K562 (cell line): ENCODE results near the gene THOC7. TPM values are rescaled to one million over a fixed set of nuclear protein-coding genes. Genes with fewer than 3 reads are reported as not detected.

Source experiments
- ATAC-seq: fragments of 200-7000 bp; cut with Tn5 transposase; 3 replicates; pipeline ENCODE4 v1.9.1; 2020; ENCODE audit warnings: moderate library complexity
- BruUV-seq: library from RNA; stranded (reverse); fragments of 400-500 nt; replicated peaks from 2 replicates; lab custom pipeline; 2021; lab: Mats Ljungman, UMichigan
- CTCF ChIA-PET: fragments of 300-600 bp; formaldehyde crosslinking; extraction: SDS; loops from one replicate; lab custom pipeline; 2021; ENCODE audit warnings: low intra/inter-chr PET ratio; lab: Yijun Ruan, JAX
- POLR2A ChIA-PET: fragments of 300-600, 350-650 bp; sonication (Branson Sonifier 250); formaldehyde crosslinking; extraction: SDS; loops from one replicate; lab custom pipeline; 2021; ENCODE audit warnings: antibody characterized with exemption, inconsistent platforms; lab: Yijun Ruan, JAX
- DNase-seq, 4 experiments: peaks; one replicate each; pipeline versions ENCODE4 v3.0.0 to v3.0.0-alpha.2; 2011 to 2018; ENCODE audit warnings: low spot score in 3 of 4, mixed read lengths in 3 of 4; ENCODE audit errors: extremely low read depth in 1 of 4
- FAIRE-seq: peaks from 2 replicates; lab custom pipeline; 2011; peaks lifted over from hg19 to GRCh38; lab: Jason Lieb, UNC
- H2AFZ ChIP-seq: 2 replicates; pipeline ENCODE4 v1.6.0; 2011; ENCODE audit warnings: low read depth, low read length, control low read depth, inconsistent platforms
- H3K27ac ChIP-seq: fragments of 200-600 bp; 3 replicates; pipeline ENCODE4 v1.8.0; 2011; ENCODE audit warnings: low read depth, mild to moderate bottlenecking, control low read depth, inconsistent platforms, low read length, moderate library complexity, mixed read lengths; ENCODE audit errors: extremely low read depth
- H3K27me3 ChIP-seq, 2 experiments: fragments of 300-600 bp in 1 of 2; 2 replicates in 1 of 2; 3 replicates in 1 of 2; pipeline versions ENCODE4 v1.6.0 to v1.8.0; 2011; ENCODE audit warnings: inconsistent platforms in 2 of 2, low read length in 2 of 2, mild to moderate bottlenecking in 1 of 2, mixed read lengths in 1 of 2, moderate library complexity in 1 of 2; ENCODE audit not compliant: control insufficient read depth in 2 of 2, insufficient read depth in 2 of 2
- H3K36me3 ChIP-seq: fragments of 300-600 bp; 3 replicates; pipeline ENCODE4 v1.8.0; 2011; ENCODE audit warnings: mild to moderate bottlenecking, low read length, inconsistent platforms; ENCODE audit not compliant: control insufficient read depth, insufficient read depth
- H3K4me1 ChIP-seq, 2 experiments: fragments of 200-600 bp in 1 of 2; replicated peaks in 1 of 2; 2 replicates in 1 of 2; 3 replicates in 1 of 2; pipeline versions ENCODE4 v1.5.1 to v1.8.0; 2011; ENCODE audit warnings: inconsistent platforms in 2 of 2, low read length in 2 of 2, mild to moderate bottlenecking in 1 of 2, mixed read lengths in 1 of 2, moderate library complexity in 1 of 2; ENCODE audit not compliant: control insufficient read depth in 2 of 2, insufficient read depth in 2 of 2
- H3K4me2 ChIP-seq: 2 replicates; pipeline ENCODE4 v1.6.1; 2011; ENCODE audit warnings: low read length, control low read depth, inconsistent platforms, mixed read lengths; ENCODE audit not compliant: insufficient read depth
- H3K4me3 ChIP-seq: fragments of 200-600 bp; sonication (generic), shearing (Covaris generic); 2 replicates; pipeline ENCODE4 v1.5.1; 2016; ENCODE audit warnings: control low read depth, inconsistent platforms
- H3K79me2 ChIP-seq: fragments of 200-600 bp; 3 replicates; pipeline ENCODE4 v1.8.0; 2011; ENCODE audit warnings: low read length, inconsistent platforms; ENCODE audit not compliant: control insufficient read depth, insufficient read depth
- H3K9ac ChIP-seq, 2 experiments: 2 replicates each; pipeline versions ENCODE4 v1.6.0 to v1.6.1; 2011; ENCODE audit warnings: low read depth in 2 of 2, low read length in 2 of 2, control low read depth in 1 of 2, inconsistent platforms in 1 of 2, mild to moderate bottlenecking in 1 of 2, mixed read lengths in 1 of 2; ENCODE audit not compliant: insufficient read depth in 1 of 2
- H3K9me1 ChIP-seq: one replicate; pipeline ENCODE4 v1.6.0; 2011; ENCODE audit warnings: inconsistent platforms, mild to moderate bottlenecking, low read length, moderate library complexity; ENCODE audit not compliant: control insufficient read depth, insufficient read depth
- H3K9me3 ChIP-seq: replicated peaks from 2 replicates; pipeline ENCODE4 v1.5.1; 2011; ENCODE audit warnings: low read depth, low read length, inconsistent platforms; ENCODE audit not compliant: control insufficient read depth, insufficient read depth
- H4K20me1 ChIP-seq: replicated peaks from 2 replicates; pipeline ENCODE4 v1.6.1; 2011; ENCODE audit warnings: low read length, inconsistent platforms, mixed read lengths; ENCODE audit not compliant: control insufficient read depth, insufficient read depth
- WGBS: fragments of 100-300 bp; shearing (Covaris generic); methylation state at CpG from one replicate; pipeline ENCODE4 v1.1.6; 2016; ENCODE audit warnings: low coverage, mixed read lengths; ENCODE audit not compliant: insufficient coverage; ENCODE audit errors: missing lambda C conversion rate; 5-methylcytosine and 5-hydroxymethylcytosine counted together
- in situ Hi-C: fragments of 300-500 bp; cut with MboI; formaldehyde crosslinking; loops from 4 replicates; pipeline ENCODE4 v1.15.0; 2018; ENCODE audit warnings: inconsistent platforms, mixed read lengths
- intact Hi-C: fragments of 100-400 bp; cut with micrococcal nuclease; formaldehyde crosslinking; loops from 2 replicates; pipeline ENCODE4 v1.14.2; 2022
- polyA plus RNA-seq, 8 experiments: library from polyadenylated mRNA; depleted of rRNA in 4 of 8; stranded (reverse) in 5 of 8; unstranded in 3 of 8; fragments of >200 nt; fragmentation: Nextera tagmentation in 2 of 8; fragmentation: Illumina TruSeq in 1 of 8; extraction: Ambion mirVana in 2 of 8; extraction: Trizol in 1 of 8; gene quantifications; 2 replicates each; pipeline versions ENCODE4 v1.2.1 to v1.2.3, GENCODE V29; 2011 to 2014; ENCODE audit warnings: inconsistent platforms in 1 of 8, missing spikeins in 1 of 8
- total RNA-seq, 7 experiments: library from RNA; depleted of rRNA in 6 of 7; stranded (reverse); fragments of >200 nt in 6 of 7; fragmentation: Illumina TruSeq in 2 of 7; extraction: Trizol in 2 of 7; gene quantifications; 2 replicates each; pipeline versions ENCODE4 v1.2.1 to v1.2.3, GENCODE V29; 2011 to 2021; ENCODE audit warnings: low replicate concordance in 1 of 7
- TF ChIP-seq, protein P1 (sequence below), 3 experiments: fragments of 200-800 bp in 1 of 3; fragments of 250-450 bp in 1 of 3; fragments of 450-650 bp in 1 of 3; sonication (Bioruptor Pico) in 1 of 3; sonication (Bioruptor generic) in 1 of 3; formaldehyde crosslinking in 1 of 3; IDR thresholded peaks; 2 replicates each; pipeline versions ENCODE4 v1.6.1 to v1.8.0; 2016 to 2022; ENCODE audit warnings: mild to moderate bottlenecking in 2 of 3, missing genetic modification characterization in 2 of 3, missing compliant biosample characterization in 1 of 3, moderate library complexity in 1 of 3
- TF ChIP-seq, protein P2 (sequence below): sonication (generic); formaldehyde crosslinking; IDR thresholded peaks from 2 replicates; pipeline ENCODE4 v1.9.0; 2022; ENCODE audit warnings: mild to moderate bottlenecking, missing genetic modification reagents

Gene THOC7
- total and polyA plus RNA-seq, 9 of the 15 experiments (the other 6 are each of a cell fraction or from before 2014, with no cell fraction given), result 56.5 to 129 (median 94.7) TPM

DNA sequence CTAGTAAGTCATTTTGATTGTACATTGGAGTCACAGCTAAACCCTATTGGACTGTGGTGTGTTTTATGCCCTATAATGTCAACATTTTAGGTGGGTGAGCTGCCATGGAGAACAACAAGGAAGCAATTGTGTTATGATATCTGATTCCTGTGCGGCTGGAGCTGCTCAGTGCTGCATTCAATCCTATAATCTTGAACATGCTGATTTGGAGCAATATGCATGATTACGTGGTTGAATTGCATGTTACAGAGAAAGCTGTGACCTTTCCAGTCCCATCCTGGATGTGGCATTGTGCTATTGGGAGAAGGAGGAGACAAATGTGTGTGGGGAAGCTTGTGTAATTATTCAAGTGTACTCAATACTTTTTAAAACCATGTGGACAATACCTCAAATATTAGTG is 64.7 kb downstream of the THOC7 start:
- intact Hi-C loops (no loop called here), in situ Hi-C loops (no loop called here)
- TF ChIP-seq, protein P1, sequence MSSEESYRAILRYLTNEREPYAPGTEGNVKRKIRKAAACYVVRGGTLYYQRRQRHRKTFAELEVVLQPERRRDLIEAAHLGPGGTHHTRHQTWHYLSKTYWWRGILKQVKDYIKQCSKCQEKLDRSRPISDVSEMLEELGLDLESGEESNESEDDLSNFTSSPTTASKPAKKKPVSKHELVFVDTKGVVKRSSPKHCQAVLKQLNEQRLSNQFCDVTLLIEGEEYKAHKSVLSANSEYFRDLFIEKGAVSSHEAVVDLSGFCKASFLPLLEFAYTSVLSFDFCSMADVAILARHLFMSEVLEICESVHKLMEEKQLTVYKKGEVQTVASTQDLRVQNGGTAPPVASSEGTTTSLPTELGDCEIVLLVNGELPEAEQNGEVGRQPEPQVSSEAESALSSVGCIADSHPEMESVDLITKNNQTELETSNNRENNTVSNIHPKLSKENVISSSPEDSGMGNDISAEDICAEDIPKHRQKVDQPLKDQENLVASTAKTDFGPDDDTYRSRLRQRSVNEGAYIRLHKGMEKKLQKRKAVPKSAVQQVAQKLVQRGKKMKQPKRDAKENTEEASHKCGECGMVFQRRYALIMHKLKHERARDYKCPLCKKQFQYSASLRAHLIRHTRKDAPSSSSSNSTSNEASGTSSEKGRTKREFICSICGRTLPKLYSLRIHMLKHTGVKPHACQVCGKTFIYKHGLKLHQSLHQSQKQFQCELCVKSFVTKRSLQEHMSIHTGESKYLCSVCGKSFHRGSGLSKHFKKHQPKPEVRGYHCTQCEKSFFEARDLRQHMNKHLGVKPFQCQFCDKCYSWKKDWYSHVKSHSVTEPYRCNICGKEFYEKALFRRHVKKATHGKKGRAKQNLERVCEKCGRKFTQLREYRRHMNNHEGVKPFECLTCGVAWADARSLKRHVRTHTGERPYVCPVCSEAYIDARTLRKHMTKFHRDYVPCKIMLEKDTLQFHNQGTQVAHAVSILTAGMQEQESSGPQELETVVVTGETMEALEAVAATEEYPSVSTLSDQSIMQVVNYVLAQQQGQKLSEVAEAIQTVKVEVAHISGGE (CRISPR knock-in tag; IDR thresholded peaks at IDR 0.05), result peak in 1 of 3 experiments; percentile 59; a peak in 1 of 6 replicates
- TF ChIP-seq, protein P2, sequence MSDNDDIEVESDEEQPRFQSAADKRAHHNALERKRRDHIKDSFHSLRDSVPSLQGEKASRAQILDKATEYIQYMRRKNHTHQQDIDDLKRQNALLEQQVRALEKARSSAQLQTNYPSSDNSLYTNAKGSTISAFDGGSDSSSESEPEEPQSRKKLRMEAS (CRISPR knock-in tag), result no peak
- Histone ChIP-seq H3K27ac (no peak overlapping the region), H3K79me2 (no peaks in the 10 kb centered on the region), H3K4me1 (no peaks in the 10 kb centered on the region), H3K27me3 (no peaks in the 10 kb centered on the region), H3K4me3 (no peak overlapping the region), H3K9me1 (no peaks in the 10 kb centered on the region), H3K9ac (no peak overlapping the region), H4K20me1 (no peaks in the 10 kb centered on the region), H3K4me2 (no peak overlapping the region), H2AFZ (no peak overlapping the region), H3K36me3 (no peaks in the 10 kb centered on the region), H3K9me3 (no peaks in the 10 kb centered on the region)
- POLR2A ChIA-PET, result no interaction called here
- CTCF ChIA-PET, result no interaction called here
- WGBS, result 8% methylated on average over 2 of the region's 2 CpGs
- FAIRE-seq, result no peak
- no TSS peak for BruUV-seq
- no peak for ATAC-seq
- no peak for DNase-seq
